HepG2 (cell line): ENCODE data around the gene CYBB.

ENCODE experiments used
- AHDC1 ChIP-seq: sonication (generic); formaldehyde crosslinking; IDR thresholded peaks from 2 replicates; pipeline ENCODE4 v1.5.1; 2020; ENCODE audit warnings: mild to moderate bottlenecking, missing genetic modification reagents, borderline replicate concordance
- CEBPB ChIP-seq: IDR thresholded peaks from 2 replicates; pipeline ENCODE4 v1.6.1; 2011; ENCODE audit warnings: low read depth, low read length, improper control_type of control experiment, borderline replicate concordance
- ETV5 ChIP-seq: IDR thresholded peaks from 2 replicates; pipeline ENCODE4 v1.6.1; 2018; ENCODE audit warnings: missing biosample characterization, missing genetic modification reagents, inconsistent platforms, borderline replicate concordance
- NBN ChIP-seq: fragments of 450-650 bp; conservative IDR thresholded peaks from 2 replicates; pipeline ENCODE4 v1.6.1; 2017
- TF ChIP-seq, protein P1 (sequence below): sonication (generic); formaldehyde crosslinking; conservative IDR thresholded peaks from 2 replicates; pipeline ENCODE4 v1.8.0; 2022; ENCODE audit warnings: mild to moderate bottlenecking, moderate library complexity, missing genetic modification reagents

DNA sequence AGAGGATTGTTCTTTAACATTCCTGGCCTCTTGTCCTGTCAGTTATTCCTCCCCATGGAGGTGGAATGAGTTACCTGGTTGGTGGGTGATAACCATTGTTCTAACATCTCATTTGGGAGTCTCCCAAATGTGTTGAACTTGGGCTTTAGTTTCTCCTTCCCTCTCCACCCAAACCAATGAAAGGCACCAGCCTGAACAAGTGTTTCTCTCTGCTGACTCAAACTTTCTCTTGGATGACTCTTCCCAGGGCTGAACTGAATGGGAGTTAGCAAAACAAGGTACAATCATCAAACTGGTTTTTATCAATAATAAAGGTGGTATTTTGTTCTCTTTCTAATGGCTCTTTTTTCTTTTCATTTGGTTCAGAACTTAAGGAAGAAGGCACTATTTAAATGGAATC lies 64.8 kb downstream of the CYBB start:
- TF ChIP-seq CEBPB (no peak), ETV5 (CRISPR knock-in tag) (no peak), NBN (no peak), AHDC1 (no peak)
- TF ChIP-seq, protein P1, sequence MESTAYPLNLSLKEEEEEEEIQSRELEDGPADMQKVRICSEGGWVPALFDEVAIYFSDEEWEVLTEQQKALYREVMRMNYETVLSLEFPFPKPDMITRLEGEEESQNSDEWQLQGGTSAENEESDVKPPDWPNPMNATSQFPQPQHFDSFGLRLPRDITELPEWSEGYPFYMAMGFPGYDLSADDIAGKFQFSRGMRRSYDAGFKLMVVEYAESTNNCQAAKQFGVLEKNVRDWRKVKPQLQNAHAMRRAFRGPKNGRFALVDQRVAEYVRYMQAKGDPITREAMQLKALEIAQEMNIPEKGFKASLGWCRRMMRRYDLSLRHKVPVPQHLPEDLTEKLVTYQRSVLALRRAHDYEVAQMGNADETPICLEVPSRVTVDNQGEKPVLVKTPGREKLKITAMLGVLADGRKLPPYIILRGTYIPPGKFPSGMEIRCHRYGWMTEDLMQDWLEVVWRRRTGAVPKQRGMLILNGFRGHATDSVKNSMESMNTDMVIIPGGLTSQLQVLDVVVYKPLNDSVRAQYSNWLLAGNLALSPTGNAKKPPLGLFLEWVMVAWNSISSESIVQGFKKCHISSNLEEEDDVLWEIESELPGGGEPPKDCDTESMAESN = no peak
